Smooth muscle cell (in vitro differentiated cells): ENCODE data around the gene RERE. TPM values are rescaled to one million over a fixed set of nuclear protein-coding genes. Genes with fewer than 3 reads are reported as not detected.
A peak's percentile ranks its signal among the peaks of the same experiment; 100 is the strongest.
"Not testable (repeated sequence)": the region's sequence is repeated elsewhere in the genome, so short reads cannot be mapped to it uniquely, and the experiment has no call there.

ENCODE experiments used
- DNase-seq: peaks from one replicate; lab custom pipeline; 2025; ENCODE audit not compliant: unreplicated experiment; lab: John Stamatoyannopoulos, UW
- H2AFZ ChIP-seq: fragments of 200-600 bp; sonication (generic); 2 replicates; pipeline ENCODE4 v1.6.0; 2016; ENCODE audit warnings: antibody characterized with exemption, low read depth, mild to moderate bottlenecking
- H3F3A ChIP-seq: fragments of 200-600 bp; sonication (generic); 2 replicates; pipeline ENCODE4 v1.6.0; 2017; ENCODE audit warnings: antibody characterized with exemption, low read depth
- H3K27ac ChIP-seq: fragments of 200-600 bp; sonication (generic); 2 replicates; pipeline ENCODE4 v1.5.1; 2016; ENCODE audit warnings: low read depth, mild to moderate bottlenecking
- H3K27me3 ChIP-seq: fragments of 200-600 bp; sonication (generic); 2 replicates; pipeline ENCODE4 v1.6.1; 2016; ENCODE audit warnings: low read depth, mild to moderate bottlenecking
- H3K36me3 ChIP-seq: fragments of 200-600 bp; sonication (generic); 2 replicates; pipeline ENCODE4 v1.5.1; 2016; ENCODE audit warnings: low read depth
- H3K4me1 ChIP-seq: fragments of 200-600 bp; sonication (generic); 2 replicates; pipeline ENCODE4 v1.5.1; 2016; ENCODE audit warnings: low read depth
- H3K4me2 ChIP-seq: fragments of 200-600 bp; sonication (generic); 2 replicates; pipeline ENCODE4 v1.6.0; 2016; ENCODE audit warnings: mild to moderate bottlenecking
- H3K4me3 ChIP-seq: fragments of 200-600 bp; sonication (generic); 2 replicates; pipeline ENCODE4 v1.5.1; 2016; ENCODE audit warnings: mild to moderate bottlenecking
- H3K79me2 ChIP-seq: fragments of 200-600 bp; sonication (generic); 2 replicates; pipeline ENCODE4 v1.6.0; 2016; ENCODE audit warnings: low read depth, mild to moderate bottlenecking
- H3K9ac ChIP-seq: fragments of 200-600 bp; sonication (generic); 2 replicates; pipeline ENCODE4 v1.6.0; 2016; ENCODE audit warnings: low read depth
- H3K9me3 ChIP-seq: fragments of 200-600 bp; sonication (generic); replicated peaks from 2 replicates; pipeline ENCODE4 v1.5.1; 2016; ENCODE audit warnings: low read depth
- H4K20me1 ChIP-seq: fragments of 200-600 bp; sonication (generic); 2 replicates; pipeline ENCODE4 v1.6.0; 2016; ENCODE audit warnings: low read depth
- CTCF ChIP-seq: fragments of 200-600 bp; sonication (generic); IDR thresholded peaks from 2 replicates; pipeline ENCODE4 v1.5.1; 2017; ENCODE audit warnings: borderline replicate concordance, mild to moderate bottlenecking, antibody characterized with exemption; ENCODE audit not compliant: insufficient read depth, poor library complexity, severe bottlenecking
- WGBS: methylation state at CpG from one replicate; pipeline ENCODE4 v1.1.7; 2016; ENCODE audit warnings: low lambda C conversion rate; 5-methylcytosine and 5-hydroxymethylcytosine counted together
- polyA plus RNA-seq: library from polyadenylated mRNA; unstranded; fragments of >200 nt; fragmentation: Nextera tagmentation; extraction: Ambion mirVana; gene quantifications from 2 replicates; pipeline ENCODE4 v1.2.1, GENCODE V29; 2016
- total RNA-seq: library from RNA; depleted of rRNA; stranded (reverse); fragments of >200 nt; gene quantifications from 2 replicates; pipeline ENCODE4 v1.2.3, GENCODE V29; 2014

Gene RERE
- total and polyA plus RNA-seq, 2 experiments from 2014 or later = 45.6 to 59.2 TPM

GRCh38 chr1:8506456-8506855 is 311.0 kb downstream of the RERE start:
- WGBS = 97% methylated on average over 1 of the region's 1 CpG
- Histone ChIP-seq H3K4me1 (peaks cover 15% of the 10 kb centered on the region), H3K79me2 (peaks cover 33% of the 10 kb centered on the region), H2AFZ (no peak overlapping the region), H3K4me2 (no peak overlapping the region), H3K36me3 (no peaks in the 10 kb centered on the region), H3K9me3 (no peaks in the 10 kb centered on the region), H3K27me3 (no peaks in the 10 kb centered on the region), H3F3A (peaks cover 12% of the 10 kb centered on the region), H3K27ac (no peak overlapping the region), H3K4me3 (no peak overlapping the region), H4K20me1 (peaks cover 56% of the 10 kb centered on the region), H3K9ac (no peak overlapping the region)
- DNase-seq = no peak
- no peak for TF ChIP-seq CTCF

- peaks cover 40% of the 10 kb centered on the region for H4K20me1 ChIP-seq
- H3K9ac ChIP-seq = no peak overlapping the region
- DNase-seq = no peak
- WGBS = 98% methylated on average over 2 of the region's 2 CpGs
- H3K4me2 ChIP-seq = no peak overlapping the region
- no peaks in the 10 kb centered on the region for H3K27me3 ChIP-seq
- no peak overlapping the region for H3K4me3 ChIP-seq
- H3F3A ChIP-seq = no peaks in the 10 kb centered on the region
- no peaks in the 10 kb centered on the region for H3K36me3 ChIP-seq
- H2AFZ ChIP-seq = no peak overlapping the region
- TF ChIP-seq CTCF = no peak
- H3K79me2 ChIP-seq = peaks cover 23% of the 10 kb centered on the region
- H3K4me1 ChIP-seq = no peaks in the 10 kb centered on the region
- no peaks in the 10 kb centered on the region for H3K9me3 ChIP-seq
- H3K27ac ChIP-seq = no peak overlapping the region
Measured at GRCh38 chr1:8503842-8504241, 313.6 kb downstream of the RERE start.

DNA sequence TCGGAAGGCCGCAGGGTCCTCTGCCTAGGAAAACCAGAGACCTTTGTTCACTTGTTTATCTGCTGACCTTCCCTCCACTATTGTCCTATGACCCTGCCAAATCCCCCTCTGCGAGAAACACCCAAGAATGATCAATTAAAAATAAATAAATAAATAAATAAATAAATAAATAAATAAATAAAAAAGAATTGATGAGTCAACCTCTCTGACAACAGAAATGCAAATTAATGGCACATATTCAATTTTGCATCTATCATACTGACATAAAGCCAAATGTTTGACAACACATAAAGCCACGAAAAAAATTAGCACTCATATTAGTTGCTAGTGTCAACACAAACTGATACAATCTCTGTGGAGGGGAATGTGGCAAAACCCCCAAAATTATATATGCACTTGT is 314.5 kb downstream of the RERE start:
- peaks cover 43% of the 10 kb centered on the region for H4K20me1 ChIP-seq
- not testable (repeated sequence) for H3K9ac ChIP-seq, DNase-seq, H3K36me3 ChIP-seq, H2AFZ ChIP-seq, H3K27me3 ChIP-seq, H3K4me3 ChIP-seq, H3K4me1 ChIP-seq, H3K9me3 ChIP-seq, H3F3A ChIP-seq, H3K27ac ChIP-seq, H3K4me2 ChIP-seq
- peaks cover 23% of the 10 kb centered on the region for H3K79me2 ChIP-seq
- 88% methylated on average over 4 of the region's 4 CpGs for WGBS

DNA sequence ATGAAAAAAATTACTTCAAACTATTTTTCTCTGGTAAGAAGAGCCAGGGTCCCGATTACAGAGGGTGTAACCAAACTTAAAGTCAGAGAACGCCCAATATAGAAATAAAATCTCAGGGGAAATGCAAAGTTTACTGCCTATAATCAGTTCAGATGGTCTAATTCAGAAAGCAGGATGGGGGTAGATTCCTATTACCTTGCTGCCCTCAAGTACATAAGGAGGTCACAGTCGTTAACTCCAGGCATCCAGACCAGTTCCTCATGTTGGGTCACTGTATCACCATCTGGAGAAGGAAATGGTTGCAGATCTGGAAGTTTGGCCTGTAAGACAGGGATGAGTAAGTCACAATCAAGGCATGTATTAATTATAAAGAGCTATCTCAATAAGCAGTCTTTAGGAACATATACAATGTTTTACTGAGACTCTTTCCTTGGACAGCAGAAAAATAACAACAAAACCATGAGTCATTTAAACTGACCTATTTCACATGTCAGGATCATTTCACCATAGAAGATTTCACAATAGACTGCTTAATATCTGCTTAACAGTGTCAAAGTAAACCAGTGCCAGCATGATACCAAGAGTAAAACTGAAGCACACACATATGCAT is 320.1 kb downstream of the RERE start:
- no peak for DNase-seq
- 81% methylated on average over 3 of the region's 3 CpGs for WGBS
- H3K4me2 ChIP-seq = no peak overlapping the region
- H4K20me1 ChIP-seq = peaks cover 44% of the 10 kb centered on the region
- no peak overlapping the region for H3K4me3 ChIP-seq
- H3F3A ChIP-seq = peaks cover 19% of the 10 kb centered on the region
- H3K4me1 ChIP-seq = peaks cover 8% of the 10 kb centered on the region
- no peak overlapping the region for H3K9ac ChIP-seq
- no peak for TF ChIP-seq CTCF
- no peaks in the 10 kb centered on the region for H3K9me3 ChIP-seq
- no peaks in the 10 kb centered on the region for H3K27me3 ChIP-seq
- H3K27ac ChIP-seq = peak overlapping the region; percentile 52
- no peak overlapping the region for H2AFZ ChIP-seq
- peaks cover 9% of the 10 kb centered on the region for H3K36me3 ChIP-seq
- H3K79me2 ChIP-seq = peaks cover 22% of the 10 kb centered on the region
